Coronary artery (tissue), 2 donors: ENCODE results near the gene NIT1.

Source experiments
- DNase-seq: peaks from one replicate; pipeline ENCODE4 v3.0.0-alpha.2; 2017; ENCODE audit warnings: low spot score
- H3K27ac ChIP-seq, 2 donors: fragments of 200-600 bp; sonication (generic); one replicate each; pipeline ENCODE4 v1.5.1; 2016 to 2019
- H3K4me3 ChIP-seq: fragments of 200-600 bp; sonication (generic); 2 replicates; pipeline ENCODE4 v1.5.1; 2016; ENCODE audit warnings: mild to moderate bottlenecking, moderate library complexity
- CTCF ChIP-seq: fragments of 200-600 bp; sonication (generic); IDR thresholded peaks from one replicate; pipeline ENCODE4 v1.5.1; 2019; ENCODE audit warnings: antibody characterized with exemption

The NIT1 gene

GRCh38 chr1:161085165-161085564, 32.7 kb upstream of the NIT1 start:
- no peak overlapping the region for H3K27ac ChIP-seq
- TF ChIP-seq CTCF = no peak
- H3K4me3 ChIP-seq = no peak overlapping the region
- no peak for DNase-seq

GRCh38 chr1:161086457-161086856, 31.4 kb upstream of the NIT1 start:
- Histone ChIP-seq H3K4me3 (no peak overlapping the region), H3K27ac (no peak overlapping the region)
- no peak for DNase-seq
- TF ChIP-seq CTCF = no peak

- no peak for DNase-seq
- H3K27ac ChIP-seq = no peak overlapping the region
- TF ChIP-seq CTCF = no peak
- no peak overlapping the region for H3K4me3 ChIP-seq
Observed at GRCh38 chr1:161088587-161089110, 29.3 kb upstream of the NIT1 start.

- no peak for TF ChIP-seq CTCF
- H3K27ac ChIP-seq = no peak within 1 kb of the TSS
- DNase-seq = no peak
- no peak within 1 kb of the TSS for H3K4me3 ChIP-seq
Observed at GRCh38 chr1:161089251-161089924, 28.5 kb upstream of the NIT1 start, which contains the start of gene NECTIN4. NECTIN4 (minus strand) TSS chr1:161089558; CDS start chr1:161089296, 262 bp downstream.

- no peak overlapping the region for H3K27ac ChIP-seq
- no peak for TF ChIP-seq CTCF
- no peak for DNase-seq
- H3K4me3 ChIP-seq = no peak overlapping the region
Observed at GRCh38 chr1:161089938-161090337, 28.0 kb upstream of the NIT1 start.

- TF ChIP-seq CTCF = no peak
- Histone ChIP-seq H3K4me3 (no peak overlapping the region), H3K27ac (no peak overlapping the region)
- no peak for DNase-seq
Observed at GRCh38 chr1:161090617-161091016, 27.3 kb upstream of the NIT1 start.

- no peak for DNase-seq
- Histone ChIP-seq H3K27ac (no peak overlapping the region), H3K4me3 (no peak overlapping the region)
- TF ChIP-seq CTCF = no peak
Observed at GRCh38 chr1:161091093-161091492, 26.8 kb upstream of the NIT1 start.
